ENCODE results near the gene MPHOSPH9. TPM values are rescaled to one million over a fixed set of nuclear protein-coding genes. Genes with fewer than 3 reads are reported as not detected.

Gene MPHOSPH9
- total RNA-seq, 1 donor from 2014 or later: 27.2 TPM

GRCh38 chr12:123119808-123120207 is 113.1 kb downstream of the MPHOSPH9 start:
- Mint-ChIP-seq H3K4me1 (ENCODE audit: low read depth) (peaks cover 17% of the 10 kb centered on the region), H3K36me3 (ENCODE audit: low read depth) (no peaks in the 10 kb centered on the region), H3K9me3 (ENCODE audit: low read depth) (no peaks in the 10 kb centered on the region), H3K4me3 (ENCODE audit: unreplicated experiment) (no peak overlapping the region), H3K27me3 (ENCODE audit: low read depth) (no peaks in the 10 kb centered on the region), H3K27ac (ENCODE audit: unreplicated experiment) (no peak overlapping the region)
- no peak for TF ChIP-seq CTCF (IDR thresholded peaks at IDR 0.05)
- DNase-seq (ENCODE audit: low spot score): no peak

DNA sequence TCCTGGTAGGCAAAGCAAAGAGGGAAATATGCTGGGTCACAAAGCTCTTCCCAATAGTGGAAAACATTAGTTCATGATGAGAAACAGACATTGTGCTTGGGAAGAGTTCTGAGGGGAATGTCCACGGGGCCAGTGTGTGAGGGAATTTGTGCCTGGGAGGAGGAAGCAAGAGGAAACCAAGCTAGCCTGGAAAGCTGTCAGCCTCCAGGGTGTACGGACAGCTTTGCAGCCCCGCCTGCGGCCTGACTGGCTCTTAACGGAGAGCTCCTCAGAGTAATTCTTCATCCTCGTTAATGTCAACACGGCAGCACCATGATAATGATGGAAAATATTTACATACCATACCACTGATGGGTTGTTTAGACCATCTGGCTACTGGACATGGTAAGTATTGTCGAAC is 114.4 kb downstream of the MPHOSPH9 start:
- Mint-ChIP-seq H3K4me1 (ENCODE audit: low read depth) (peaks cover 25% of the 10 kb centered on the region), H3K36me3 (ENCODE audit: low read depth) (no peaks in the 10 kb centered on the region), H3K9me3 (ENCODE audit: low read depth) (no peaks in the 10 kb centered on the region), H3K27me3 (ENCODE audit: low read depth) (no peaks in the 10 kb centered on the region), H3K27ac (ENCODE audit: unreplicated experiment) (no peak overlapping the region), H3K4me3 (ENCODE audit: unreplicated experiment) (no peak overlapping the region)
- DNase-seq (ENCODE audit: low spot score): no peak
- TF ChIP-seq CTCF (IDR thresholded peaks at IDR 0.05): no peak

GRCh38 chr12:123115409-123116121 is 117.4 kb downstream of the MPHOSPH9 start:
- peak; percentile 37 for TF ChIP-seq CTCF (IDR thresholded peaks at IDR 0.05)
- Mint-ChIP-seq H3K36me3 (ENCODE audit: low read depth) (no peaks in the 10 kb centered on the region), H3K9me3 (ENCODE audit: low read depth) (no peaks in the 10 kb centered on the region), H3K27ac (ENCODE audit: unreplicated experiment) (peak overlapping the region; percentile 83), H3K27me3 (ENCODE audit: low read depth) (no peaks in the 10 kb centered on the region), H3K4me1 (ENCODE audit: low read depth) (peaks cover 48% of the 10 kb centered on the region), H3K4me3 (ENCODE audit: unreplicated experiment) (no peak overlapping the region)
- DNase-seq (ENCODE audit: low spot score): no peak

DNA sequence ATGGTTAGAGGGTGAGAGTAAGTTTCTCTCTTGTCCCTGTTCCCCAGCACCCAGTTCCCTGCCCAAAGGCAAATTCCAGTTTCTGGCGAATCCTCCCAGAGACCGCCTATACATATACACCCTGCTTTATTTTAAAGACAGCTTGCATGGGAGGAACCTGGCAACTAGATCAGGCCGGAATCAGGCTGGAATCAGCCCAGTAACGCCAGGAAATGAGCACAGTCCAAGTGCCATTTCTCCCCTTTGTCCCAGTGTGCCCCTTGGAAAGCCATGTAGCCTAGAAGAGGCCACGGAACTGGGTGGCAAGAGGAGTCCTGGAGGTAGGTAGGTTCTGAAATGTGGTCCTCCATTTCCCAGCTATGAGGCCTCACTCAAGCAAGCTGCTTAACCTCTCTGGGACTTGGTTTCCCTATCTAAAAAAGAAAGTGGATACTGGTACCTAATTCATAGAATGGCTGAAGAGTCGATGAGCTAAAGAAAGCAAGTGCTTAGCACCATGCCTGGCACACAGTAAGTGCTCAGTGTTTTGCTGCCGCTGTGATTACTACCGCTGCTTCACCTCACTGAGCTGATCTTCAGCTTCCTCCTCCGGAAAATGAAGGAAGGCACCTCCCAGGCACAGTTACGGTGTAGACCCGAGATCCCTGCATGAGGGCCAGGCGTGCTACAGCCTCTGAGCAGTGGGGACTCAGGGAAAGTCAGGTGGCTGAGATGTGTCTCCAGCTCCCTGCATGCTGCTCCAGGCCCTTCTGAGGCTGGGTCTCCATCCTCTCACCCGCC is 118.4 kb downstream of the MPHOSPH9 start:
- H3K36me3 Mint-ChIP-seq (ENCODE audit: low read depth): no peaks in the 10 kb centered on the region
- H3K9me3 Mint-ChIP-seq (ENCODE audit: low read depth): no peaks in the 10 kb centered on the region
- H3K4me3 Mint-ChIP-seq (ENCODE audit: unreplicated experiment): no peak overlapping the region
- TF ChIP-seq CTCF (IDR thresholded peaks at IDR 0.05): no peak
- H3K4me1 Mint-ChIP-seq (ENCODE audit: low read depth): peaks cover 48% of the 10 kb centered on the region
- peak overlapping the region; percentile 66 for H3K27ac Mint-ChIP-seq (ENCODE audit: unreplicated experiment)
- H3K27me3 Mint-ChIP-seq (ENCODE audit: low read depth): no peaks in the 10 kb centered on the region
- no peak for DNase-seq (ENCODE audit: low spot score)

- Mint-ChIP-seq H3K27ac (ENCODE audit: unreplicated experiment) (no peak overlapping the region), H3K36me3 (ENCODE audit: low read depth) (no peaks in the 10 kb centered on the region), H3K4me1 (ENCODE audit: low read depth) (peaks cover 51% of the 10 kb centered on the region), H3K27me3 (ENCODE audit: low read depth) (no peaks in the 10 kb centered on the region), H3K9me3 (ENCODE audit: low read depth) (no peaks in the 10 kb centered on the region), H3K4me3 (ENCODE audit: unreplicated experiment) (no peak overlapping the region)
- no peak for TF ChIP-seq CTCF (IDR thresholded peaks at IDR 0.05)
- no peak for DNase-seq (ENCODE audit: low spot score)
Observed at GRCh38 chr12:123113026-123113425, 119.9 kb downstream of the MPHOSPH9 start.
